SKM-1 (cell line): ENCODE results near the gene HS3ST3A1.
"Not testable (repeated sequence)": the region's sequence is repeated elsewhere in the genome, so short reads cannot be mapped to it uniquely, and the experiment has no call there.

ENCODE experiments used
- DNase-seq: peaks from one replicate; lab custom pipeline; 2025; ENCODE audit not compliant: unreplicated experiment; lab: John Stamatoyannopoulos, UW

HS3ST3A1 gene

GRCh38 chr17:13576661-13577526, 24.8 kb downstream of the HS3ST3A1 start:
- no peak for DNase-seq

DNA sequence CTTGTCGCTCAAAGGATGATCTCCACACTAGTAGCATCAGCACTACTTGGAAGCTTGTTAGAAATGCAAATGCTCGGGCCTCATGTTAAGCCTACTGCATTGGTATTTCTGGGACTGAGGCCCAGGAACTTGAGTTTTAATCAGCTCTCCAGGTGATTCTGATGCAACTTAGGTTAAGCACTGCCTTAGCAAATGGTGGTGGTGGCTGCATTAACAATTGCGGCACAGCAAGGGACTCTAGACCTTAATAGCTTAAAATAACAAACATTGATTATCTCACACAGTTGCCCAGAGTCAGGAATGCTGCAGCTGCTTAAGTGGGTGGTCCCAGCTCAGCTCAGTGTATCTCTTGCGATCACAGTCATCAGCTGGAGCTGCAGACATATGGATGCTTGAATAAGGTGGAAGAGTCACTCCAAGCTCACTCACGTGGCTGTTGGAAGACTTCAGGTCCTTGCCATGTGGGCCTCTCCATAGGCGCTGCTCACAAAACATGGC, 25.8 kb downstream of the HS3ST3A1 start:
- DNase-seq: no peak

DNA sequence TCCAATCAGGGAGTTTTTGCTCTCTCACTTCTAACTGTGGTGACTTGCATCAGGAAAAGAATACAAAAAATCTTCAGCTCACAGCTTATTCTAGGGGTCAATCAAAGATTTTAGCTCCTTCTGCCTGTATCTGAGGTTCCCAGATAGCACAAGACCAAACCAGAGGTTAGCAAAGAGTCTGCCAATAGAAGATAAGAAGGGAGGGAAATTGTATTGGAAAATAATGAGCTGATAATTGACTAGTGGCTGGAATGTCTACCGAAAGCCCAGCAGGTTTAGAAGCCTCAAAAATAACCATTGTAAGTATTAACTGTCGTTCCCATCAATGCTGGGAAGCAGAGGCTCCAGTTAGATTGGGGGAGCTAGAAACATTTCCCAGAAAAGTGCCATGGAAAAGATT, 26.3 kb downstream of the HS3ST3A1 start:
- DNase-seq: no peak

DNA sequence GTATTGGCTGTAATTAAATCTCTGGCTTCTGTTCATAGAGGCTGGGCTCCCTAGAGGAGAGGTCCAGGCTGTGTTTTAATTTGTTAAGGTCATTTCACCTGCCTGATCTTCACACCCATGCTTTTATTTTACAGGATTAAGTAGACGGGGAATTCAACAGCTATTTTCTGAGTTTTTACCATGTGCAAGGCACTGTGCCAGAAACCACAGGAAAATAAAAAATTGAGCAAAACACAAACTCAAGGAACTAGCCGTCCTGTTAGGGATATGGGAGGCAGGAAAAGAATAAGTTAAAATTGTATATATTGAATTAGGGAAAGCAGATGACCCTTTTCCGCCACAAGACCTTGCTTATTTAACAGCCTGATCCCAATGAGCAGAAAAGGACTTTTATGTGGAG, 29.1 kb downstream of the HS3ST3A1 start:
- no peak for DNase-seq

GRCh38 chr17:13569398-13570123, 32.2 kb downstream of the HS3ST3A1 start:
- no peak for DNase-seq

DNA sequence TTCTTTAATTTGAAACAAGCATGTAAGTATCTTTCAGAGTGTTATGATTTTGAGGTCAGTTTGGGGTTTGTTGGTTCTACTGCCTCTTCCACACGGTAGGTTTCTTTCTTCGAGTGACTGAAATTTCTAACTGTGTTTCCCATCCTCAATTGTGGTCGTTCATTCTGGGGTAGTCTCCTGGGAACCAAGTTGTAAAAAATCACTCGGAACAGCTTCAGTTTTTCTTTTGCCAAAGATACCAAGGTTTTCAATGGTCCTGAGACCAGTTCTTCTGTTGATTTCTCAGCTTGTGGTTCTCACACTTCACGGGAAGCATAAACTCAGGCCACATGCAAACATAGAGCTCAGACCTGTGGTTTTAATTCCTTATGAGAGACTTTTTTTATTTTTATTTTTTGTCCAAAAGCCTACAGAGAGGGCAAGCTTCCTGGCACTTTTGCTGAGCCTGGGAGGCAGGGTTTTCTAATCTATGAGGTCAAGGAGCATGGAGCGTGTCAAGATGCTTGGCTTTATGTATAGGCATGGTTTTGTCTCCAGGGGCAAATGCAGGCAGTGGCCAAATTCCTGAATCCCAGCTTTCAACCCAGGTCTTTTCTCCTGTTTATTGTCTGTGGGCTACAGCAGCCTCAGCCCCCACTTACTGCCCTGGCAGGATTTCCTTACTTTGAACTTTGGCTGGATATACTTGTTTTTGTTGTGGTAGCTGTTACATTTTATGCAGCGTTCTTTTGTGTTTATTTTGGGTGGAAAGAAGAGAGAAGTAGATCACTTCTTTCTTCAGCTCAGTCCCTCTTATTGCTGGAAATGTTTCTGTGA, 32.9 kb downstream of the HS3ST3A1 start:
- DNase-seq: no peak

GRCh38 chr17:13563866-13564265, 37.9 kb downstream of the HS3ST3A1 start:
- DNase-seq: no peak

DNA sequence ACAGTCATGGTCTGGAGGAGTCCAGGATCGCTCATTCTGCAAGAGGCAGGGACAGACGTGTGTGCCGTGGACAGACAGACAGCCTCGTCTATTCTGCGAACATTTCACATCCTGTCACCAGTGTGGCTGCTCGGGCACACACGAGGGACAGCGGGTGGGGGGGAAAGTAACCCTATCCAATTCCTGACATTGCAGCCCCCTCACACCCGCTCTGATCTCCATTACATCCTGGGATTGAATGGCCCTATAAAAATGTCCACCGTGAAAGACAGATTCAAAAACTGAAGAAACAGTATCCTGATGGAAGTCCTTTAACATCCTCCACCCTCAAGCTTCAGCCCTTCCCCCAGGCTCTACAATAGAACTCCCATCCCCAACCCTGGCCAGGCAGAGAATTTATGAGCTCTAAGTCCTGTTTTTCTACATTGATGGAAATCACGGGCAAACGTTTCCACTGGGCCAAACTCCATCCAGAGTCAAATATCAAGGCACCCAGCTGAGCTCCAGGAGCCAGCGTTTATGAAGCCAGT, 39.4 kb downstream of the HS3ST3A1 start:
- no peak for DNase-seq

- DNase-seq: no peak
Observed at GRCh38 chr17:13561606-13562270, 40.0 kb downstream of the HS3ST3A1 start.

GRCh38 chr17:13560935-13561334, 40.8 kb downstream of the HS3ST3A1 start:
- DNase-seq: no peak

- DNase-seq: no peak
Observed at GRCh38 chr17:13558588-13558987, 43.1 kb downstream of the HS3ST3A1 start.

- DNase-seq: no peak
Observed at GRCh38 chr17:13557077-13557476, 44.7 kb downstream of the HS3ST3A1 start.

DNA sequence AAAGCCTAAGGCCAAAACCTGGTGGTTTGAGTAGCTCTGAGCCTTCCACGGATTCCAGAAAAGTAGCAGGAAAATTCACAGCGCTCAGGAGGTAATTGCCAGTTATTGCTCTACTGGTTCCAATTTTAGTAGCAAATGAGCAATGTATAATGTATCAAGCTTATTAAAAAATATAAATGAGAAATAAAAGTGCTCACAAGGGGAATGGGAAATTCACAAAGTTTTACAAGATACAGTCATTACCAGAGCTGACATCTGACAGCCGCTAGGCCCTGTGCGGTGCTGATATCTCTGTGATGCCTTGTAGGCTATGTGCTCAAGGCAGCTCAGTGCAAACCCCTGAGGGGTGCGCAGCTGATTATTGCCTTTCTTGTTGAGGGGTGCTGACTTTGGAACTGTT, 47.5 kb downstream of the HS3ST3A1 start:
- no peak for DNase-seq

- no peak for DNase-seq
Observed at GRCh38 chr17:13550291-13550690, 51.4 kb downstream of the HS3ST3A1 start.

- not testable (repeated sequence) for DNase-seq
Observed at GRCh38 chr17:13548576-13548975, 53.2 kb downstream of the HS3ST3A1 start.

DNA sequence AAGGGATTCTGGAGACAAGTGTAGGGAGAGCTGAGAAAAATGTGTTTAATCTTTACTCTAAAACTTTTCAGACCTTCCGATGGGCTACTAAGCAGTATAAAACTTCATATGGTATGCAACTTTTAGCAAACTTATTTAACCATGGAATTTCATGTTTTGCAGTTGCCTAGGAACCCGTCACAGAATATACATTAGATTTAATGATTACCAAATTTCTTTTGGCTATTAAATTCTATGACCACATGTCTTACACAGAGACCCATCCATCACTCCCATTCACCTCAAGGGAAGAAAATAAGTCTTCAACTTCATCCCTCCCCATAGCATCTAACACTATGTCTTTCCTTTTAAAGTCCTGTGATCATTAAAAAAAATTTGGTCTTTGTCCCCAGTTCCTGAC, 54.9 kb downstream of the HS3ST3A1 start:
- DNase-seq: no peak

- DNase-seq: no peak
Observed at GRCh38 chr17:13545941-13546340, 55.8 kb downstream of the HS3ST3A1 start.

DNA sequence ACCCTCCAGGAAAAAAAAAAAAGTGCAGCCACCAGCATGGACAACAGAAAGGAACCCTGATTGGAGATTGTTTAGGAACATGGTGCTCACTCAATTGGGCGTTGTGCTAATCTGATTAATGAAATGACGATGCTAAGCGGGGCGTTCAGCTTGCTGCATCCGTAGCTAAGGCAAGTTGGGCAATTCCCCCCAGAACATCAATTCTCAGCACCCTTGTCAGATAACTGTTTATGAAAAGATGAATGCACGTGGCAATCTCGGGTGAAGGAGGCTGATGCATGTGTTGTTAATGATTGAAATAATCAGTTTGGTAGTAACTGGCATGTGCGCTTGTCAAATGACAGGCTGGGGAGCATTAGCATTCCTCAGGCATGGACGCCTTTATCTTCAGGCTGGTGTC, 57.0 kb downstream of the HS3ST3A1 start:
- no peak for DNase-seq

- DNase-seq: no peak
Observed at GRCh38 chr17:13544292-13544691, 57.4 kb downstream of the HS3ST3A1 start.

DNA sequence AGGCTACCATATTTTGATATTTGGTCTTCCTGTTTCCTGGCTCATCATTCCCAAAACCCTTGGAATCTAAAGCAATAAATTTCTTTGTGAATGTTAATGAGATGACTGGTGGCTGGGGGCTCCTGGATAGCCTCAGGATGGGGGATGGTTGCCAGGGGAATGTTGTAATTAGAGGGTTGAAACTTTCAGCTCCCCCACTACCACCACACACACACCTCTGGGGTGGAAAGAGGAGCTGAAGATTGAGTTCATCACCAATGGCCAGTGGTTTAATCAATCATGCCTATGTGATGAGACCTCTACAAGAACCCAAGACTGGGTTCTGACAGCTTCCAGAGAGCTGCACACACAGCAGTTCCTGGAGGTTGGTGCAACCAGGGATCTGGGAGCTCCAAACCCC, 59.1 kb downstream of the HS3ST3A1 start:
- DNase-seq: no peak
